HAP-1 (cell line): ENCODE results near the gene CIRBP.
A peak's percentile ranks its signal among the peaks of the same experiment; 100 is the strongest.

Experiments used
- DNase-seq, 2 experiments: peaks; one replicate each; pipeline ENCODE4 v3.0.0-alpha.2; 2016 to 2020; ENCODE audit warnings: low spot score in 2 of 2
- H3K27me3 ChIP-seq: fragments of 250-450 bp; sonication (Bioruptor Pico); 2 replicates; pipeline ENCODE4 v1.5.1; 2020; ENCODE audit warnings: low read depth, mild to moderate bottlenecking, moderate library complexity
- H3K36me3 ChIP-seq: fragments of 250-450 bp; sonication (Bioruptor Pico); replicated peaks from 2 replicates; pipeline ENCODE4 v1.5.1; 2020; ENCODE audit warnings: mild to moderate bottlenecking
- H3K4me1 ChIP-seq: fragments of 250-450 bp; sonication (Bioruptor Pico); 2 replicates; pipeline ENCODE4 v1.5.1; 2020; ENCODE audit warnings: mild to moderate bottlenecking
- H3K4me3 ChIP-seq: fragments of 250-450 bp; sonication (Bioruptor Pico); 2 replicates; pipeline ENCODE4 v1.5.1; 2020; ENCODE audit warnings: mild to moderate bottlenecking, moderate library complexity
- H3K9me3 ChIP-seq: fragments of 250-450 bp; sonication (Bioruptor Pico); 2 replicates; pipeline ENCODE4 v1.5.1; 2020; ENCODE audit warnings: mild to moderate bottlenecking, moderate library complexity
- in situ Hi-C: fragments of 300-500 bp; cut with MboI; formaldehyde crosslinking; loops from 3 replicates; pipeline ENCODE4 v1.14.3; 2020; ENCODE audit warnings: low sequenced_read_pairs, inconsistent platforms, mixed read lengths

CIRBP gene

DNA sequence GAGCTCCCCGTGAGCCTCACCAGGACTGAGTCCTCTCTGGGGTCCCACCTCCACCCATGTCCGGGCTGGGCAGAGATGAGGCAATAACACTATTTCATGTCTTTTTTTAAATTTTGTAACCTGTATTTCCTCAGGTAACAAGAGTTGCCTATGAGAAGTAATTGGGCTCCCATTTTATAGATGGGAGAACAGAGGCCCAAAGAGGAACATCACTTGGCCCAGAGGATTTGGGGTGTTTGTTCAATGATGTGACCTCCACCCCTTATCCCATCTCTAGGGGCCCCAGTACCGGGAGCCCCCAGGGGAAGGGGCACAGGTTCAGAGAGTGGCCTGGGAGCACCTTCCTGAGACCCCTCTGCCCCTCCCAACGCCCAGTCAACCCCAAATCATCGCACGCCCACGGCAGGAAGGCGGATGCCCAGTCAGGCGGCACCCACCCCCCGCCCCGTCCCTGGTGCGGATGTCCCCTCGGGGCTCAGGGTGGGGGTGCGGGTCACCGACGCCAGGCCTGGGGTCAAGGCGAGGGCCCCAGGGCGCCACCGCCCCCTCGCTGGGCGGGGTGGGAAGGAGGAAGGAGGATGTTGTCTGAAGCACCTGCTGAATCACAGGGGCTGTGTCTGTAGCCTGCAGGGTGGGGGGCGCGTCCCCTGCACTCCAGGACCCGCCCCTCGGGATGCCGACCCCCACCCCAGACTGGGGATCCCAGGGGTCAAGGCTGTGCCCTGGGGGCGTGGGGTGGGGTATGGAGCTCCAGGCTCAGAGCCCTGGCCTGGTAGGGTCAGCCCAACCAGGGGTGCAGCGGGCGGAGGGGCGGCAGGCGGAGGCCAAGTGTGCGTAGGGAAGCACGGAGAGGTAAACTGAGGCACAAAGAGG lies 9.0 kb upstream of the CIRBP start:
- Histone ChIP-seq H3K4me3 (peak overlapping the region; percentile 58), H3K36me3 (peaks cover 34% of the 10 kb centered on the region), H3K9me3 (no peaks in the 10 kb centered on the region), H3K27me3 (no peaks in the 10 kb centered on the region), H3K4me1 (peaks cover 24% of the 10 kb centered on the region)
- DNase-seq = no peak
- in situ Hi-C loops = no loop called here

DNA sequence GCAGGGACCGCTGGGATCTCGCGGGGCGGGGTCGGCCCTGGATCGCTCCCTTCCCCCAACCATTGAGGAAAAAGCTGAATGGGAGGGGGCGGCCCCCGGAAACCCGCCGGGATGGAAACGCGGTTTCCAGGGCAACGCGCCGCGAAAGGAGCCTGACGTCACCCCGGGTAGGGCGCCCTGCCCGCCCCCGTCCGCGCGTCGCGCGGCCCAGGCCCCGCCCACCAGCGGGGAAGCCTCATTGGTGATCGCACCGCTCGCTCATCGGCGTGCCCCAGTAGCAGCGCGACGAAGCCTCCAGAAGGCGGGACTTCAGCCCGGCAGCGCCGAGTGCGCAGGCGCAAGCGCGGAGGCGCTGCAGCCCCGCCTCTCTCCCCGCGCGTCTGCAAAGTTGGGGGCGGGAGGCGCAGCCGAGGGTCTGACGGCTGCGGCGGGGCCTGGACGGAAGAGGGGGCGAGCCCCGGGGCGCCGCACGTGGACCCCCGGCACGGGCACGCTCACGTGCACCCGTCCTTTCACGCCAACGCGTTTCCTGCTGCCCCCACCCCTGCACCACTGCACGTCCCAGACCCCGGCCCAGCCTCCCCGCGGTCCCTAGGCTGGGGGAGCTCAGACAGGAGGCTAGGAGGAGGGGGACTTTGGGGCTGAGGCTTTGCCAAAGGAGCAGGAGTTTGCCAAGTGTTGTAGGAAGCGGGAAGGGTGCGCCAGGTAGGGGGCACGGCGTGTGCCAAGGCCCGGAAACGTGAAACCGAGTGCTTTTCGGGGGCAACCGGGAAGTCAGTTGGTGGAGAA lies 8.2 kb upstream of the CIRBP start:
- in situ Hi-C loops = no loop called here
- H3K4me1 ChIP-seq = peaks cover 31% of the 10 kb centered on the region

DNA sequence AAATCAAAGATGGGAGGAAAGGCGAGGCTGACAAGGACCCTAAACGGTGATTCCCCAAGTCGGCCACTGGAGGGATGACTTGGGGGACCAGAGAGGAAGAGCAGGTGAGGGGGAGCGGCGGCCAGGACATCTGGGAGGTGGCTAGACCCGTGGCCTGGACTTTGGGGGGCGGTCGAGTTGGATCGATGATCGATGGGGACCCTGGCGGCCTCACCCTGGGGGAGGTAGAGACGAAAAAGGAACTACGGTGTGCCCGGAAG lies 7.7 kb upstream of the CIRBP start:
- DNase-seq = no peak
- in situ Hi-C loops = no loop called here
- H3K4me3 ChIP-seq = peak overlapping the region; percentile 58
- no peaks in the 10 kb centered on the region for H3K9me3 ChIP-seq
- peaks cover 22% of the 10 kb centered on the region for H3K36me3 ChIP-seq
- peaks cover 34% of the 10 kb centered on the region for H3K4me1 ChIP-seq
- no peaks in the 10 kb centered on the region for H3K27me3 ChIP-seq

More for the DNA sequence above, 8.2 kb upstream of the CIRBP start:
- H3K4me3 ChIP-seq = peak overlapping the region; percentile 58
- DNase-seq = peak; percentile 88 to 97
- H3K9me3 ChIP-seq = no peaks in the 10 kb centered on the region
- H3K36me3 ChIP-seq = peaks cover 27% of the 10 kb centered on the region
- H3K27me3 ChIP-seq = no peaks in the 10 kb centered on the region

DNA sequence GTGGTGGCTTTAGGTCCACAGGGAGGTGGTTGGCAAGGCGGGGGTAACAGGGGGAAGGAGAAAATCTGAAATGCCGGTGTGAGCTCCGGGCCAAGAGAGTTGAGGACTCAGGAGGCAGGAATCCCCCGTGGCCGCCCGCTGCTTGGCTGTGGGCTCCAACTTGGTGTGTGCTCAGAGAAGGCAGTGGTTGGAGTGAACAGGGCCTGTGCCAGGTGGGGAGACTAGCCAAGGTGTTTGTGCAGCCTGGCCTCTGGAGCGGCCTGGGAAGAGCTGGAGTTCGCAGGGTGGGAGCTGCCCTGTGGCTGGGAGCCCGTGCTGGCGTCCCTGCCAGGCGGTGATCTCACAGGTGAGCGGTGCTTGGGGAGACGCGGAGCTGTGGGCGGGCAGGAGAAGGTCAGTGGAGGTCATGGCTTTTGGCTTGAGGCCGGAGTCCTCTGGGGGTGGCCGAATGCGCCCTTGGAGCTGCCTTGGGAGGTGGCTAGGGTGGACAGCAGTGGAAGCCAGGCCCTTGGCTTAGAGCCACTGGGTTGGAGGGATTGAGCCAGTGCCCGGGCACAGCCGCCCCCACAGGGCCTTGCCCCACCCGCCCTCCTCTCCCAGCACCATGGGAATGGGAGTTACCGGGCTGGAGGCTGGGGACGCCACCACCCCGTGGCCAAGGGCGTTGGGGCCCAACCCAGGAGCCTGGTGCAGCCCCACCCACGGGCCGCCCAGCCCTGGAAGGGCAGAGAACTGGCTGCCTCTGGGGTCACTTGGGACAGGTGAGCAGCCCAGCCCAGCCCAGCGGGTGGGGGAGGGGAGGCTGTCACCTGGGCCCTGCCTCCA lies 7.1 kb upstream of the CIRBP start:
- Histone ChIP-seq H3K4me3 (peak overlapping the region; percentile 58), H3K9me3 (no peaks in the 10 kb centered on the region), H3K36me3 (peaks cover 17% of the 10 kb centered on the region), H3K27me3 (no peaks in the 10 kb centered on the region), H3K4me1 (peaks cover 34% of the 10 kb centered on the region)
- no peak for DNase-seq
- in situ Hi-C loops = no loop called here

DNA sequence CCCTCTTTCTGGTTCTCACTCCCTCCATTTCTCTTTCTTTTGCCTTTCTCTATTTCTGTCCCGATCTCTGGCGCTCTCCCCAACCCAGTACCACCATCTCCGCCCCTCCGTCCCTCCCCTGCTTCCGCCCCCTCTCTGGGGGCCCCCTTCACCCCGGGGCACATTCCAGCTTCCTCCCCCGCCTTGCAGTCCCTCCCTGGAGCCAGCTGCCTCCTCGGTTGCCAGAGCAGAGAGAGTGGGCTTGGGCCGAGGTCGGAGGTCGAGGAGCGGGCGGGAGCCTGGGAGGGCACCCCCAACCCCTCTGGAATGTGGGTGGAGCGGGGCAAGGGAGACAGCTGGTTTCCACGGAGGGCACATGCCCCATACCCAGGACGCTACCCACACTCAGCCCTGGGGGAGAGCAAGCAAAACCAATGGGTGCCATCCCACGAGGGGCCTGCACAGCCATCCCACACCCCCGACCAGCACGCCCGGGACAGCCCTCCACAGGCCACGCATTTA lies 6.5 kb upstream of the CIRBP start:
- no peak for DNase-seq
- Histone ChIP-seq H3K4me3 (peak overlapping the region; percentile 58), H3K4me1 (peaks cover 34% of the 10 kb centered on the region), H3K9me3 (no peaks in the 10 kb centered on the region), H3K27me3 (no peaks in the 10 kb centered on the region), H3K36me3 (peaks cover 11% of the 10 kb centered on the region; the same call in 1 of the 2 replicates)
- in situ Hi-C loops = no loop called here

DNA sequence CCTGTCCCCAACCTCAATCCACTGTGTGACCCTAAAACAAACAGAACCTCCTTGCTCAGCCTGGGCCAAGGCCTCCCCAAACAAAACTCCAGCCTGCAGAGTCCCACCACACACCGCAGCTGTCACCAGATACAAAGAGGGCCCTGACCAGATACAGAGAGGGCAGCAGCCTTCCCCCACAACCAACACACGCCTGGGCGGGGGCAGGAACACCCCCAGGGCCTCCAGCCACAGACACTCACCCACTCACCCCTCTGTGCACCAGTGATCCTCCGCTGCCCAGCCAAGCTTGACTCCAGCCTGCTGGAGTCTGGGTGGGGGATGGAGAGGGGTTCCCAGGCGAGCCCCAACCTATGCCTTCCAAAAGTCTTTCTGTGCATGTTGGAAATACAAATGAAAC lies 5.9 kb upstream of the CIRBP start:
- Histone ChIP-seq H3K4me3 (no peak overlapping the region), H3K9me3 (no peaks in the 10 kb centered on the region), H3K4me1 (peaks cover 34% of the 10 kb centered on the region), H3K36me3 (0 out of 2 replicates have a peak, but pooled peaks cover 11% of the 10 kb centered on the region), H3K27me3 (no peaks in the 10 kb centered on the region)
- in situ Hi-C loops = no loop called here
- DNase-seq = no peak

DNA sequence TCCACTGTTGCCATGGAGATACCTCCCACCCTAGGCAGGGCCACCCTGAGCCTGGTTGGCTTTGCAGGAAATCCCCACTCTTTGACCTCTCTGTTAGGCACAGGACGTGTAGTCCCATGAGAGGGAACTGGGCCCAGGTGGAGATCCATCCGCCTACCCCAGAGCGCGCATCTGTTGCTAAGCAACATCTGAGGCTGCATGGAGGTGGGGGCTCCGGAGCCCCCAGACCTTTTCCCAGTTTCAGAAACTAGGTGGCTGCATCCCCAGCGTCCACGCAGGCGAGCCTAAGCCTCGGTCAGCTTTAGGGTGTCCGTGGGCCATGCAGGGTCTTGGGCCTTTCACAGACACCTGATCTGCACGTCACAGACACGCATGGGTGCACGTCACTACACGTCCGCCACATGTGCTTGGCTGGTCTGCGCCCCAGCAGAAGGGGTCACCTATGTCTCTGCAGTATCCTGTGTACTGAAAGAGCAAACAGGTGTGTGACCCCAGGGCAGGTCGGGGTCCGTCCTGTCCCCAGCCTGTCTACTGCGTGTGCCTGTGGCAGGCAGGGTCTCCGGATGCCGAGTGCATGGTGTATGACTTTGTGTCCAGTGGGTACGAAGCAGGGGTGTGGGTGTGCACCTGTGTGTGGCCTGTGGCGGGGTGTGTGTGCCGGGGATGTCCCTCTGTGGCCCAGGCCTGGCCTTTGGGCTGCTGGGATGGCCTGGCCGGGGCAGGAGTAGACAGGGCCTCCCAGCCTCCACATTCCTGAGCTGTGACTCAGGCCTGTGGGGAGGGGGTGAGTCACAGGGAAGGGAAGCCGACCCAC lies 4.1 kb upstream of the CIRBP start:
- Histone ChIP-seq H3K36me3 (peaks cover 14% of the 10 kb centered on the region), H3K4me3 (no peak overlapping the region), H3K27me3 (no peaks in the 10 kb centered on the region), H3K4me1 (peaks cover 36% of the 10 kb centered on the region), H3K9me3 (no peaks in the 10 kb centered on the region)
- DNase-seq = peak in 1 of 2 experiments; percentile 70
- in situ Hi-C loops = no loop called here

DNA sequence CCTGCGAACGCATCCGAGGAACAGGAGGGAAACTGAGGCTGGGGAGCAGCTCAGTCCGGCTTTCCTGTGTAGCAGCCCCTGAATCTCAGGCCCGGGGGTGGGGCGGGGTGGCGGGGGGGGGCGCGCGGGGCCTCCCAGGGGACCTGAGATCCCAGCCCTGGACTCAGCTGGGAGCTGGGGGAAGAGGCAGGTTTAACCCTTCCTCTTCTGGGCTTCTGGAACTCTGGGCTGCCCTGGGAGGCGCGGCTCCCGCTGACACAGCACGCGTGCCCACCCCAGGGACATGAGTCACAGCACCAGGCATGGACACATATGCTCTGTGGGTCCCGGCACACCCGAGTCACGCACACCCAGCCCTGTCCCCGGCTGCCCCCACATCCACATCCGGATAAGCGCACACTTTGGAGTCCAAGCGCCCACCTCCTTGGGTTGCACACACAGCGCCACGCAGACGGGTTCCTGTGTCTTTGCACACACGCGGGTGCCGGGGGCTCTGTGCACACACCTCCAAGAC lies 3.5 kb upstream of the CIRBP start:
- Histone ChIP-seq H3K4me1 (peaks cover 38% of the 10 kb centered on the region), H3K4me3 (peak overlapping the region; percentile 45), H3K36me3 (peaks cover 21% of the 10 kb centered on the region), H3K27me3 (no peaks in the 10 kb centered on the region), H3K9me3 (no peaks in the 10 kb centered on the region)
- DNase-seq = no peak
- in situ Hi-C loops = no loop called here

DNA sequence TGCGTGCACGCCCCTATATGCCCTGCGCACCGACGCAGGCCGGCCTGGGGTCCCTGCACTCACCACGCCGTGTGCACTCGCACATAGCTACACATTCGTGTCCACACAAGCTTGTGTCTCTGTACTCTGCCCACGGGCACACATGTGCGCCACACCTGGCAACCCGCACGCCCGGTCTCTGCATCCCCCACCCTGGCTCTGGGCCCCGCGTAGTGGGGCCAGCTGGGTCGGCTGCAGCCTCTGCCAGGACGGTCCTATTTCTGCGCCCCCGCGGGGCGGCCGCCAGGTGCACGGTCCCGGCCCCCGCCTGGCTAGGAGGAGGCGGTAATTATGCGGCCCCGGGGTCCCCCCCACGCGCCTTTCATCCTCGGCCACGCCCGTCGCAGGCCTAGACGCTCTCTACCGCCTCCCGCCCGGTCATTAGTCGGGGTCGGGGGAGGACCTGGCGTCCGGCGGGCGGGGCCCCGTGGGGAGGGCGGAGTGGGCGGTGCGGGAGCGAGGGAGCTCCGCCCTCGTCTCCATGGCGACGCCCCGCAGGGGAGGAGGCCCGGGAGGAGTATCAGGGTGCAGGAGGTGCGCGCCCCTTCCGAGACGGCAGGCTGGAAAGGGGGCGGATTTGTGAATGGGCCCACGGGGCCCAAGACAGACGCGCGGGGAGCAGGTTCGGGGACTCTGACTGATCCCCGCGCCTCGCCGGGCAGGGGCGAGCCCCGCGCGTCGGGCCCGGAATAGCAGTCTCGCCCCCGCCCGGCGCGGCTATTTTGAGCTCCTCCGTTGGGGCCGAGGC lies 2.8 kb upstream of the CIRBP start:
- in situ Hi-C loops = no loop called here
- Histone ChIP-seq H3K27me3 (no peaks in the 10 kb centered on the region), H3K4me1 (peaks cover 44% of the 10 kb centered on the region), H3K4me3 (peak overlapping the region; percentile 45), H3K9me3 (no peaks in the 10 kb centered on the region), H3K36me3 (peaks cover 27% of the 10 kb centered on the region)
- peak; percentile 80 to 91 for DNase-seq

DNA sequence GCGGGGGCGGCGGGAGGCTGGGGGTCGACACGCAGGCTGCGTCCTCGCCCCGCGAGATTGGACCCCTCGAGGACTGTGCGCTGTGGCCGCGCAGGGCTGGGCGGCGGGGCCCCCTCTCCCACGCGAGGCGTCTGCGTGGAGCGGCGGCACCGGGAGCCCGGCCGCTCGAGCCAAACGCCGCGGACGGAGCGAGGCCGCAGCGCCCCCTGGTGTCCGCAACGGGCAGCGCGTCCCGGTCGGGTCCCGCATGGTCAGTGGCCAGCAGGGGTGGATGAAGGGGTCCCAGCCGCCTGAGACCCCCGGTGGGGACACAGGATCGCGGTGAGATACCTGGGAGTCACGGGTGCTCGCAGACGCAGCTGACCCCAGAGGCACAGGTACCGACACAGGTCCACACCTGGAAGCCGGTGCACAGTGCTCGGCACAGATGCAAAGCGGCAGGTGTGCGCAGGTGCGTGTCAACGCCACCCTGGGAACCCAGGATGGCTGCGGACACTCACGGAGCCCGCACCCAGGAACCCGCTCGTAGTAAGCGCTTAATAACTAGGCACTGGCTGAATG lies 2.1 kb upstream of the CIRBP start:
- Histone ChIP-seq H3K27me3 (no peaks in the 10 kb centered on the region), H3K9me3 (no peaks in the 10 kb centered on the region), H3K4me3 (peak overlapping the region; percentile 45), H3K36me3 (peaks cover 34% of the 10 kb centered on the region), H3K4me1 (peaks cover 39% of the 10 kb centered on the region)
- peak in 1 of 2 experiments; percentile 82 for DNase-seq
- in situ Hi-C loops = no loop called here

DNA sequence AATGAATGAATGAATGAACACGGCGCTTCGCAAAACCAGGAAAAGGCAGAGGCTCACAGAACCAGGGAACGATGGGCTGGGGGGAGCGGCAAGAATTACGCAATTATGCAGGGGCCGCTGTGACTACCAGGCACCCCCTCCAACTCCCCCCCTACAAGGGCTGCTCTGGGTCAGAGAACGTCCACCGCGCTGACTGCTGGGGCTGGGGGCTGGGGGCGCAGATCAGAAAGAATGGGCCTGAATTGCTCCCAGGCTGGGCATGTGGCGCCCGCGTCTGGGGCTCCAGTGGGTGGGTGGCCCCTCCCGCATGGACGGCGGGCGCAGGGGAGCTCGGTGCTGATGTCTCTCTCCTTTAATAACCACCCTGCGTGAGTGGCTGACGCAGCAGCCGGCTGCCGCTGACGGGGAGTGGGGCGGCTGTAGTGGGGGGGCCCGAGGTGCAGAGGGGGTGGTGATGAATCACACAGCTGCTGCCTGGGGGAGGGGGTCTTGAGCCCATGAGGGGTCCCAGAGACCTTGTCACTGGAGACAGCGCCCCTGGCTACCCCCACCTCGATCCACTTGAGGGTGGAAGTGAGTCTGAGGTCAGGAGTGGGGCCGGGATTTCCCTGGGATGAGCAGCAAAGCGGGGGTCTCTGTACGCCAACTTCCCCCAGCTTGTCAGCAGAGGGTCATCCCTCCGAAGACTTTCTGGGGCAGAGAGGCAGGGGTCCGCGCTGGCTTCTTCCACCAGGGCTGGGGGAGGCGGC lies 1.5 kb upstream of the CIRBP start:
- Histone ChIP-seq H3K4me3 (peak overlapping the region; percentile 45), H3K9me3 (no peaks in the 10 kb centered on the region), H3K4me1 (peaks cover 33% of the 10 kb centered on the region), H3K36me3 (peaks cover 41% of the 10 kb centered on the region), H3K27me3 (no peaks in the 10 kb centered on the region)
- in situ Hi-C loops = no loop called here
- DNase-seq = no peak
